ENCODE results near the gene PDE1A.

GRCh38 chr2:182324665-182325064, 102.2 kb downstream of the PDE1A start:
- TF ChIP-seq CTCF (conservative IDR thresholded peaks at IDR 0.05; ENCODE audit: low read depth, low read length), result no peak
- TF ChIP-seq MXI1 (IDR thresholded peaks at IDR 0.05; ENCODE audit: borderline replicate concordance, low read depth, low read length), result no peak
- no peak for TF ChIP-seq SMC3 (IDR thresholded peaks at IDR 0.05; ENCODE audit: low read depth, low read length)
- TF ChIP-seq POLR2A (IDR thresholded peaks at IDR 0.05; ENCODE audit: low read depth, low read length), result no peak
